Panc1 (cell line): Measurements from ENCODE around the gene NDRG3. TPM values are rescaled to one million over a fixed set of nuclear protein-coding genes. Genes with fewer than 3 reads are reported as not detected.

ENCODE experiments used
- ATAC-seq: fragments of 200-7000 bp; cut with Tn5 transposase; 2 replicates; pipeline ENCODE4 v1.9.1; 2020; ENCODE audit warnings: mild to moderate bottlenecking, moderate library complexity
- BruUV-seq: library from RNA; stranded (reverse); fragments of 400-500 nt; replicated peaks from 2 replicates; lab custom pipeline; 2021; lab: Mats Ljungman, UMichigan
- CTCF ChIA-PET: fragments of 300-600 bp; sonication (Branson Sonifier 250); formaldehyde crosslinking; loops from one replicate; lab custom pipeline; 2022; ENCODE audit warnings: antibody characterized with exemption; lab: Charles Lee
- POLR2A ChIA-PET: fragments of 300-600 bp; sonication (Branson Sonifier 250); formaldehyde crosslinking; loops from one replicate; lab custom pipeline; 2022; ENCODE audit warnings: antibody characterized with exemption; lab: Charles Lee
- DNase-seq: peaks from one replicate; pipeline ENCODE4 v3.0.0-alpha.2; 2010; ENCODE audit warnings: low read depth, low spot score
- H3K27ac ChIP-seq: 2 replicates; pipeline ENCODE4 v1.5.1; 2011; ENCODE audit warnings: mild to moderate bottlenecking, low read length, inconsistent platforms
- H3K27me3 ChIP-seq: fragments of 200-500 bp; sonication (Bioruptor generic); 2 replicates; pipeline ENCODE4 v1.6.0; 2014; ENCODE audit warnings: low read length, inconsistent platforms; ENCODE audit not compliant: control insufficient read depth, insufficient read depth
- H3K36me3 ChIP-seq: fragments of 200-500 bp; sonication (Bioruptor generic); 2 replicates; pipeline ENCODE4 v1.5.1; 2014; ENCODE audit warnings: inconsistent platforms, mild to moderate bottlenecking, low read length, moderate library complexity; ENCODE audit not compliant: control insufficient read depth, insufficient read depth
- H3K4me1 ChIP-seq: 2 replicates; pipeline ENCODE4 v1.5.1; 2011; ENCODE audit warnings: inconsistent platforms, mild to moderate bottlenecking, low read length, moderate library complexity; ENCODE audit not compliant: control insufficient read depth, insufficient read depth
- H3K4me3 ChIP-seq, 2 experiments: 2 replicates each; pipeline ENCODE4 v1.5.1; 2011 to 2012; ENCODE audit warnings: low read depth in 2 of 2, low read length in 2 of 2, mild to moderate bottlenecking in 2 of 2, inconsistent platforms in 1 of 2, moderate library complexity in 1 of 2
- H3K9me3 ChIP-seq: fragments of 200-500 bp; sonication (Bioruptor generic); 2 replicates; pipeline ENCODE4 v1.5.1; 2014; ENCODE audit warnings: low read depth, mild to moderate bottlenecking, inconsistent platforms, low read length, moderate library complexity; ENCODE audit not compliant: control insufficient read depth, insufficient read depth
- POLR2AphosphoS5 ChIP-seq: IDR thresholded peaks from 2 replicates; pipeline ENCODE4 v1.6.1; 2012; ENCODE audit warnings: mild to moderate bottlenecking, low read depth, low read length, moderate library complexity
- SIN3A ChIP-seq: IDR thresholded peaks from 2 replicates; pipeline ENCODE4 v1.6.1; 2012; ENCODE audit warnings: low read depth, mild to moderate bottlenecking, low read length, moderate library complexity, borderline replicate concordance; ENCODE audit not compliant: insufficient read depth
- TCF7L2 ChIP-seq: IDR thresholded peaks from 2 replicates; pipeline ENCODE4 v1.6.1; 2011; ENCODE audit warnings: mild to moderate bottlenecking, low read depth, low read length, inconsistent platforms
- in situ Hi-C: cut with HindIII; loops from 2 replicates; pipeline ENCODE4 v1.10.0; 2016; ENCODE audit warnings: low sequenced_read_pairs, low pct_unique_long_range_greater_than_20kb
- intact Hi-C: fragments of 100-400 bp; cut with micrococcal nuclease; formaldehyde crosslinking; loops from one replicate; pipeline ENCODE4 v1.10.0; 2022; ENCODE audit not compliant: unreplicated experiment
- total RNA-seq: library from RNA; stranded (reverse); gene quantifications from one replicate; pipeline ENCODE4 v1.2.1, GENCODE V29; 2021; ENCODE audit not compliant: unreplicated experiment
- TF ChIP-seq, protein P1 (sequence below), 2 experiments: IDR thresholded peaks; 2 replicates each; pipeline ENCODE4 v1.6.1; 2011 to 2012; ENCODE audit warnings: low read depth in 2 of 2, control low read depth in 1 of 2, low read length in 1 of 2, mild to moderate bottlenecking in 1 of 2, moderate library complexity in 1 of 2; ENCODE audit not compliant: insufficient read depth in 1 of 2
- TF ChIP-seq, protein P2 (sequence below): fragments of 450-650 bp; IDR thresholded peaks from 2 replicates; pipeline ENCODE4 v1.5.1; 2017; ENCODE audit warnings: mild to moderate bottlenecking

Gene NDRG3
- total RNA-seq, 1 experiment from 2014 or later = 36.0 TPM

DNA sequence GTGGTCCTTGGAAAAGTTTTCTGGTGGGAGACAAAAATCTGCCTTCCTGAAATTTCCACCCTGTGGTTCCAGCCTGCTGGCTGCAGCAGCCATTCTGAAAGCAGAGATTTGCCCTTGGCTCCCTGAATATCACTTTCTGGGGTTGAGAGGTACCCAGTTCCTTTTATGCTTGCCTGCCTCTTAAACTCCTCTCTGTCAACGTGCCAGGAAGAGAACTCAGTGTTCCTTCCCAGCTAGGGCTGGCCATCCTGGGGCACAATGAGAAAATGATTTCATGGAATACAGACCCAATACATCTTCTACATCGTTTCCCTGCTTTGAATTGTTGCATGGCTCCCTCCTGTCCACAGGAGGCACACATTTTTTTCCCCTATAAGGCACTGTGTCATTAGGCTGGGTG is 29.3 kb upstream of the NDRG3 start:
- CTCF ChIA-PET = interaction anchor here (0.6 to 1.0 kb wide), 2 partner anchors 13 to 25 kb away, joined by 3 to 4 read pairs; no protein-coding TSS in a partner anchor
- ATAC-seq (no peak), DNase-seq (no peak)
- Histone ChIP-seq H3K36me3 (no peaks in the 10 kb centered on the region), H3K27ac (no peak overlapping the region), H3K9me3 (no peaks in the 10 kb centered on the region), H3K4me1 (peaks cover 12% of the 10 kb centered on the region; the same call in 1 of the 2 replicates), H3K27me3 (no peaks in the 10 kb centered on the region), H3K4me3 (no peak overlapping the region)
- no TSS peak for BruUV-seq
- TF ChIP-seq, protein P1, sequence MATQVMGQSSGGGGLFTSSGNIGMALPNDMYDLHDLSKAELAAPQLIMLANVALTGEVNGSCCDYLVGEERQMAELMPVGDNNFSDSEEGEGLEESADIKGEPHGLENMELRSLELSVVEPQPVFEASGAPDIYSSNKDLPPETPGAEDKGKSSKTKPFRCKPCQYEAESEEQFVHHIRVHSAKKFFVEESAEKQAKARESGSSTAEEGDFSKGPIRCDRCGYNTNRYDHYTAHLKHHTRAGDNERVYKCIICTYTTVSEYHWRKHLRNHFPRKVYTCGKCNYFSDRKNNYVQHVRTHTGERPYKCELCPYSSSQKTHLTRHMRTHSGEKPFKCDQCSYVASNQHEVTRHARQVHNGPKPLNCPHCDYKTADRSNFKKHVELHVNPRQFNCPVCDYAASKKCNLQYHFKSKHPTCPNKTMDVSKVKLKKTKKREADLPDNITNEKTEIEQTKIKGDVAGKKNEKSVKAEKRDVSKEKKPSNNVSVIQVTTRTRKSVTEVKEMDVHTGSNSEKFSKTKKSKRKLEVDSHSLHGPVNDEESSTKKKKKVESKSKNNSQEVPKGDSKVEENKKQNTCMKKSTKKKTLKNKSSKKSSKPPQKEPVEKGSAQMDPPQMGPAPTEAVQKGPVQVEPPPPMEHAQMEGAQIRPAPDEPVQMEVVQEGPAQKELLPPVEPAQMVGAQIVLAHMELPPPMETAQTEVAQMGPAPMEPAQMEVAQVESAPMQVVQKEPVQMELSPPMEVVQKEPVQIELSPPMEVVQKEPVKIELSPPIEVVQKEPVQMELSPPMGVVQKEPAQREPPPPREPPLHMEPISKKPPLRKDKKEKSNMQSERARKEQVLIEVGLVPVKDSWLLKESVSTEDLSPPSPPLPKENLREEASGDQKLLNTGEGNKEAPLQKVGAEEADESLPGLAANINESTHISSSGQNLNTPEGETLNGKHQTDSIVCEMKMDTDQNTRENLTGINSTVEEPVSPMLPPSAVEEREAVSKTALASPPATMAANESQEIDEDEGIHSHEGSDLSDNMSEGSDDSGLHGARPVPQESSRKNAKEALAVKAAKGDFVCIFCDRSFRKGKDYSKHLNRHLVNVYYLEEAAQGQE (IDR thresholded peaks at IDR 0.05; ENCODE audit: insufficient read depth in 1 of 2, low read depth in 2 of 2, low read length in 1 of 2) = no peak
- TF ChIP-seq, protein P2, sequence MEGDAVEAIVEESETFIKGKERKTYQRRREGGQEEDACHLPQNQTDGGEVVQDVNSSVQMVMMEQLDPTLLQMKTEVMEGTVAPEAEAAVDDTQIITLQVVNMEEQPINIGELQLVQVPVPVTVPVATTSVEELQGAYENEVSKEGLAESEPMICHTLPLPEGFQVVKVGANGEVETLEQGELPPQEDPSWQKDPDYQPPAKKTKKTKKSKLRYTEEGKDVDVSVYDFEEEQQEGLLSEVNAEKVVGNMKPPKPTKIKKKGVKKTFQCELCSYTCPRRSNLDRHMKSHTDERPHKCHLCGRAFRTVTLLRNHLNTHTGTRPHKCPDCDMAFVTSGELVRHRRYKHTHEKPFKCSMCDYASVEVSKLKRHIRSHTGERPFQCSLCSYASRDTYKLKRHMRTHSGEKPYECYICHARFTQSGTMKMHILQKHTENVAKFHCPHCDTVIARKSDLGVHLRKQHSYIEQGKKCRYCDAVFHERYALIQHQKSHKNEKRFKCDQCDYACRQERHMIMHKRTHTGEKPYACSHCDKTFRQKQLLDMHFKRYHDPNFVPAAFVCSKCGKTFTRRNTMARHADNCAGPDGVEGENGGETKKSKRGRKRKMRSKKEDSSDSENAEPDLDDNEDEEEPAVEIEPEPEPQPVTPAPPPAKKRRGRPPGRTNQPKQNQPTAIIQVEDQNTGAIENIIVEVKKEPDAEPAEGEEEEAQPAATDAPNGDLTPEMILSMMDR = no peak
- intact Hi-C loops (no loop called here), in situ Hi-C loops (no loop called here)
- POLR2A ChIA-PET = interaction anchor here (0.7 kb wide), 1 partner anchor 145 kb away, joined by 9 read pairs; no protein-coding TSS in a partner anchor

DNA sequence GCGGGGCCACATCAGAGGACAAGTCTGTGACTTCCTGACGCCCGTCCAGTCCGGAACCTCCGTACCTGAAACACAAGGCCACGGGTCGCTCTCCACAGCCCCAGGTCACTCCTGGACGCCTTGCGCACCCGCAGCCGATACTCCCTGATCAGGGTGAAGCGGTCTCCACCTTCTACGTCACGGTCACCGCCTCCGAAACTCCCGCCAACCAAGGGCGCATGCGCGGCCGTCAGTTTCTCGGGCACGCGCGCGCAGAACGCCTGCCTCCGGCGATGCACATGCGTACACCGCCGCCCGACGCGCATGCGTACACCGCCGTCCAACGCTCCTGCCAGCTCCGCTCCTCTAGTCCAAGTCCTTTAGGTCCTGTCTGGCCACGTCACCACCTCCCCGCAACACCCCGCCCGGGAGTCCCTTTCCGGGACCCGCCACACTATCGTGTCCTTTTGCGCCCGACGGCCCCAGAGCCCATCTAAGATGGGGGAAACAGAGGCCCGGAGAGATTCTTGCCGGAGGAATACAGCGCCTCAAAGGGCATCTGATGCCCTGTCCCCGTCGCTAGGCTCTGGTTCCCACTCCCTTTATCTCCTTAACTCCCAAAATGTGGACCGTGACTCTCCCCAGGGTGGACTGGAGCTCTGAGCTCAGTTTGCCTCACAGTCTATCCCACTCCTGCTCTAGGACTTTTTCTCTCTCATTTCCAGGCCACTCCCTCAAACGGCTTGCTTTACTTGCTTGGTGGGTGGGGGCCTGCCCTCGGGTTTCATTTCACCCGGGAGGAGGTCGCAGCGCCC is 27.9 kb upstream of the NDRG3 start, which contains the start of gene DSN1:
Gene DSN1 (minus strand): TSS at position 167 of the 794 bp plus-strand sequence. CDS start 2,305 bp downstream, outside the sequence.
- peak within 1 kb of the TSS; percentile 92 for H3K27ac ChIP-seq
- peak; percentile 94 for ATAC-seq
- CTCF ChIA-PET = interaction anchor here (0.5 to 0.7 kb wide), 3 partner anchors 63 to 311 kb away, joined by 3 to 4 read pairs (median 3); no protein-coding TSS in a partner anchor
- H3K4me3 ChIP-seq = peak within 1 kb of the TSS; percentile 77 to 82
- H3K36me3 ChIP-seq = no peaks in the 10 kb centered on the region
- no TSS peak for BruUV-seq
- peak; percentile 89 for DNase-seq
- POLR2A ChIA-PET = interaction anchor here (0.5 to 0.6 kb wide), 3 partner anchors 34 to 155 kb away, joined by 3 to 17 read pairs (median 7); no protein-coding TSS in a partner anchor
- intact Hi-C loops (no loop called here), in situ Hi-C loops (no loop called here)
- H3K27me3 ChIP-seq = no peaks in the 10 kb centered on the region
- H3K9me3 ChIP-seq = no peaks in the 10 kb centered on the region
- peak; percentile 98 for TF ChIP-seq SIN3A
- TF ChIP-seq, protein P2 = no peak
- TF ChIP-seq POLR2AphosphoS5 = peak; percentile 83
- TF ChIP-seq, protein P1 (IDR thresholded peaks at IDR 0.05; ENCODE audit: insufficient read depth in 1 of 2, low read depth in 2 of 2, low read length in 1 of 2) = no peak
- 0 out of 2 replicates have a peak, but pooled peaks have one; percentile 13 for TF ChIP-seq TCF7L2
- H3K4me1 ChIP-seq = peaks cover 12% of the 10 kb centered on the region; the same call in 1 of the 2 replicates
